Erythroblast (primary cell): ENCODE results near the gene MOB1A.

ENCODE experiments used
- GATA1 ChIP-seq: IDR thresholded peaks from 2 replicates; pipeline ENCODE4 v1.6.1; 2011; ENCODE audit warnings: low read depth, mild to moderate bottlenecking, control low read depth, low read length, moderate library complexity
- POLR2A ChIP-seq: IDR thresholded peaks from 2 replicates; pipeline ENCODE4 v1.6.1; 2011; ENCODE audit warnings: mild to moderate bottlenecking, low read length

DNA sequence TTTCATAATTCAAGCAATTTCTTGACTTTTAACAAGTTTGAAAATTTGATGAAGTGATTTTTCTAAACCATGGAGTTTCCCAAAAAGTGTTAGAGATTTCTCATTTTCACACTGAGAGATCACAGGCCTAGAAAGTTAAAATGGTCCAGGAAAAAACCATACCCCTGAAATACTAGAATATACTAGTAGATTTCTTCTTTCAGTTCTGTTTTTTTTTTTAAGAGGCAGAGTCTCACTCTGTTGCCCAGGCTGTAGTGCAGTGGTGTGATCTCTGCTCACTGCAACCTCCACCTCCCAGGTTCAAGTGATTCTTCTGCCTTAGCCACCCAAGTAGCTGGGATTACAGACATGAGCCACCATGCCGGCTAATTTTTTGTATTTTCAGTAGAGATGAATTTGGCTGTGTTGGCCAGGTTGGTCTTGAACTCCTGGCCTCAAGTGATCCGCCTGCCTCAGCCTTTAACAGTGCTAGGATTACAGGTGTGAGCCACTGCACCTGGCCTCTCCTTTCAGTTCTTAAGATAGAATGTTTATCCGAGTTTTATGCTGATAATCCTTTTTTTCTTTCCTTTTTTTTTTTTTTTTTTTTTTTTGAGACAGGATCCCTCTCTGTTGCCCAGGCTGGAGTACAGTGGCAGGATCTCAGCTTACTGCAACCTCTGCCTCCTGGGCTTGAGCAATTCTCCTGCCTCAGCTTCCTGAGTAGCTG, 34.2 kb upstream of the MOB1A start:
- no peak for TF ChIP-seq POLR2A
- TF ChIP-seq GATA1: no peak
